ENCODE data around the gene PRR13.

DNA sequence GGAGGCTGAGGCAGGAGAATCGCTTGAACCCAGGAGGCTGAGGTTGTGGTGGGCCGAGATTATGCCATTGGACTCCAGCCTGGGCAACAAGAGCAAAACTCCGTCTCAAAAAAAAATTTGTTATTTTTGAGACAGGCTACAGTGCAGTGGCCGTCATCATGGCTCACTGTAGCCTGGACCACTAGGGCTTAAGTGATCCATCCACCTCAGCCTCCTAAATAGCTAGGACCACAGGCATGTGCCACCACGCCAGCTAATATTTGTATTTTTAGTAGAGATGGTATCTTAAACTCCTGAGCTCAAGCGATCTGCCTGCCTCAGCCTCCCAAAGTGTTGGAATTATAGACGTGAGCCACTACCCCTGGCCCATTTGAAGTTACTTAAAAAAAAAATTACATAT, 9.4 kb downstream of the PRR13 start:
- TF ChIP-seq, protein P1, sequence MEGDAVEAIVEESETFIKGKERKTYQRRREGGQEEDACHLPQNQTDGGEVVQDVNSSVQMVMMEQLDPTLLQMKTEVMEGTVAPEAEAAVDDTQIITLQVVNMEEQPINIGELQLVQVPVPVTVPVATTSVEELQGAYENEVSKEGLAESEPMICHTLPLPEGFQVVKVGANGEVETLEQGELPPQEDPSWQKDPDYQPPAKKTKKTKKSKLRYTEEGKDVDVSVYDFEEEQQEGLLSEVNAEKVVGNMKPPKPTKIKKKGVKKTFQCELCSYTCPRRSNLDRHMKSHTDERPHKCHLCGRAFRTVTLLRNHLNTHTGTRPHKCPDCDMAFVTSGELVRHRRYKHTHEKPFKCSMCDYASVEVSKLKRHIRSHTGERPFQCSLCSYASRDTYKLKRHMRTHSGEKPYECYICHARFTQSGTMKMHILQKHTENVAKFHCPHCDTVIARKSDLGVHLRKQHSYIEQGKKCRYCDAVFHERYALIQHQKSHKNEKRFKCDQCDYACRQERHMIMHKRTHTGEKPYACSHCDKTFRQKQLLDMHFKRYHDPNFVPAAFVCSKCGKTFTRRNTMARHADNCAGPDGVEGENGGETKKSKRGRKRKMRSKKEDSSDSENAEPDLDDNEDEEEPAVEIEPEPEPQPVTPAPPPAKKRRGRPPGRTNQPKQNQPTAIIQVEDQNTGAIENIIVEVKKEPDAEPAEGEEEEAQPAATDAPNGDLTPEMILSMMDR (IDR thresholded peaks at IDR 0.05) = no peak
- TF ChIP-seq EZH2 (IDR thresholded peaks at IDR 0.05; ENCODE audit: borderline replicate concordance, insufficient read depth, low read depth, low read length, poor library complexity, severe bottlenecking) = no peak
